Body of pancreas (tissue), 4 donors: ENCODE results near the gene ENPP6. TPM values are rescaled to one million over a fixed set of nuclear protein-coding genes. Genes with fewer than 3 reads are reported as not detected.

Experiments used
- ATAC-seq: fragments of 150-250 bp; one replicate; pipeline ENCODE4 v1.9.1; 2016
- DNase-seq, 4 donors: peaks; one replicate each; pipeline ENCODE4 v3.0.0-alpha.2; 2019
- H3K27ac ChIP-seq, 4 donors: fragments of 200-600 bp; sonication (generic); 1 replicate in 3 of 4; 2 replicates in 1 of 4; pipeline versions ENCODE4 v1.5.1 to v1.6.1; 2016 to 2019; ENCODE audit warnings: mild to moderate bottlenecking in 1 of 4, mixed read lengths in 1 of 4, moderate library complexity in 1 of 4
- H3K27me3 ChIP-seq, 2 donors: fragments of 200-600 bp; sonication (generic); one replicate each; pipeline ENCODE4 v1.6.0; 2016; ENCODE audit warnings: mild to moderate bottlenecking in 1 of 2
- H3K36me3 ChIP-seq, 2 donors: fragments of 200-600 bp; sonication (generic); replicated peaks in 1 of 2; 2 replicates each; pipeline ENCODE4 v1.5.1; 2016; ENCODE audit warnings: low read depth in 2 of 2; ENCODE audit not compliant: insufficient read depth in 1 of 2
- H3K4me1 ChIP-seq: fragments of 200-600 bp; sonication (generic); one replicate; pipeline ENCODE4 v1.6.0; 2016
- H3K4me3 ChIP-seq, 2 donors: fragments of 200-600 bp; sonication (generic); 1 replicate in 1 of 2; 2 replicates in 1 of 2; pipeline ENCODE4 v1.5.1; 2016 to 2019
- H3K9me3 ChIP-seq, 3 donors: fragments of 200-600 bp; sonication (generic); 1 replicate in 2 of 3; 2 replicates in 1 of 3; pipeline ENCODE4 v1.5.1; 2016
- CTCF ChIP-seq, 7 experiments: fragments of 450-650 bp in 4 of 7; fragments of 200-600 bp in 3 of 7; sonication (generic) in 3 of 7; IDR thresholded peaks; one replicate each; pipeline ENCODE4 v1.5.1; 2016 to 2019; ENCODE audit warnings: antibody characterized with exemption in 7 of 7
- POLR2A ChIP-seq, 3 donors: fragments of 450-650 bp; IDR thresholded peaks; one replicate each; pipeline ENCODE4 v1.6.1; 2016; ENCODE audit warnings: antibody characterized with exemption in 3 of 3, mild to moderate bottlenecking in 2 of 3
- WGBS, 2 donors: methylation state at CpG; one replicate each; pipeline ENCODE4 v1.1.5; 2017; 5-methylcytosine and 5-hydroxymethylcytosine counted together
- intact Hi-C: fragments of 100-400 bp; cut with DNase I; formaldehyde crosslinking; loops from one replicate; pipeline ENCODE4 v1.15.1; 2023
- total RNA-seq, 2 donors: library from RNA; depleted of rRNA; stranded (reverse); fragments of >200 nt; gene quantifications; one replicate each; pipeline ENCODE4 v1.1.0, GENCODE V29; 2016

The ENPP6 gene
- total RNA-seq, 2 donors from 2014 or later, result not detected

GRCh38 chr4:184101711-184102110 lies 116.0 kb downstream of the ENPP6 start:
- DNase-seq, result no peak
- intact Hi-C loops, result no loop called here

GRCh38 chr4:184100297-184100885 lies 117.3 kb downstream of the ENPP6 start:
- no peak overlapping the region for H3K4me3 ChIP-seq
- no peaks in the 10 kb centered on the region for H3K9me3 ChIP-seq
- H3K27me3 ChIP-seq, result no peaks in the 10 kb centered on the region
- intact Hi-C loops, result no loop called here
- no peaks in the 10 kb centered on the region for H3K36me3 ChIP-seq
- H3K27ac ChIP-seq, result no peak overlapping the region
- peaks cover 38% of the 10 kb centered on the region for H3K4me1 ChIP-seq
- ATAC-seq (no peak), DNase-seq (peak in 3 of 4 donors; percentile 38 to 64 (median 49))
- TF ChIP-seq POLR2A (IDR thresholded peaks at IDR 0.05), result no peak
- peak in 5 of 7 experiments; percentile 42 to 66 (median 58) for TF ChIP-seq CTCF (IDR thresholded peaks at IDR 0.05)
- 43 to 57% methylated on average over 9 to 13 of the region's 14 CpGs for WGBS, 2 donors

More at GRCh38 chr4:184101711-184102110, 116.0 kb downstream of the ENPP6 start:
- H3K36me3 ChIP-seq, result no peaks in the 10 kb centered on the region
- H3K4me3 ChIP-seq, result no peak overlapping the region
- WGBS, 2 donors, result 91 to 92% methylated on average over 11 of the region's 11 CpGs
- H3K27me3 ChIP-seq, result no peaks in the 10 kb centered on the region
- H3K9me3 ChIP-seq, result no peaks in the 10 kb centered on the region
- no peak for TF ChIP-seq POLR2A (IDR thresholded peaks at IDR 0.05)
- no peak for TF ChIP-seq CTCF (IDR thresholded peaks at IDR 0.05)
- no peak overlapping the region for H3K27ac ChIP-seq
- H3K4me1 ChIP-seq, result peaks cover 51% of the 10 kb centered on the region
- ATAC-seq, result no peak

GRCh38 chr4:184099535-184099966 lies 118.1 kb downstream of the ENPP6 start:
- WGBS, 2 donors, result 79 to 95% methylated on average over 10 of the region's 10 CpGs
- TF ChIP-seq POLR2A (IDR thresholded peaks at IDR 0.05), result no peak
- TF ChIP-seq CTCF (IDR thresholded peaks at IDR 0.05), result no peak
- H3K4me3 ChIP-seq, result no peak overlapping the region
- DNase-seq (no peak), ATAC-seq (no peak)
- H3K9me3 ChIP-seq, result no peaks in the 10 kb centered on the region
- no peak overlapping the region for H3K27ac ChIP-seq
- no peaks in the 10 kb centered on the region for H3K27me3 ChIP-seq
- no peaks in the 10 kb centered on the region for H3K36me3 ChIP-seq
- peaks cover 30% of the 10 kb centered on the region for H3K4me1 ChIP-seq
- intact Hi-C loops, result no loop called here

GRCh38 chr4:184099000-184099399 lies 118.7 kb downstream of the ENPP6 start:
- no peak overlapping the region for H3K27ac ChIP-seq
- H3K4me1 ChIP-seq, result peaks cover 24% of the 10 kb centered on the region
- H3K9me3 ChIP-seq, result no peaks in the 10 kb centered on the region
- ATAC-seq, result no peak
- no peak for DNase-seq
- WGBS, 2 donors, result 80 to 89% methylated on average over 3 to 4 of the region's 4 CpGs
- H3K27me3 ChIP-seq, result no peaks in the 10 kb centered on the region
- H3K36me3 ChIP-seq, result no peaks in the 10 kb centered on the region
- H3K4me3 ChIP-seq, result no peak overlapping the region
- intact Hi-C loops, result no loop called here
- TF ChIP-seq CTCF (IDR thresholded peaks at IDR 0.05) (no peak), POLR2A (IDR thresholded peaks at IDR 0.05) (no peak)

GRCh38 chr4:184097815-184098214 lies 119.9 kb downstream of the ENPP6 start:
- intact Hi-C loops, result no loop called here
- 88 to 91% methylated on average over 13 of the region's 13 CpGs for WGBS, 2 donors
- Histone ChIP-seq H3K36me3 (no peaks in the 10 kb centered on the region), H3K27me3 (no peaks in the 10 kb centered on the region), H3K4me3 (no peak overlapping the region), H3K27ac (no peak overlapping the region), H3K4me1 (peaks cover 12% of the 10 kb centered on the region), H3K9me3 (no peaks in the 10 kb centered on the region)
- TF ChIP-seq CTCF (IDR thresholded peaks at IDR 0.05) (no peak), POLR2A (IDR thresholded peaks at IDR 0.05) (no peak)
- no peak for ATAC-seq
- DNase-seq, result no peak
